WTC11 (cell line): ENCODE measurements around the gene FOXN3. TPM values are rescaled to one million over a fixed set of nuclear protein-coding genes. Genes with fewer than 3 reads are reported as not detected.

ENCODE experiments used
- ATAC-seq: fragments of 200-7000 bp; cut with Tn5 transposase; 2 replicates; pipeline ENCODE4 v1.10.0; 2021; ENCODE audit warnings: mild to moderate bottlenecking, moderate library complexity
- CTCF ChIA-PET: fragments of 300-600 bp; sonication (Branson Sonifier 250); formaldehyde crosslinking; loops from one replicate; lab custom pipeline; 2021; ENCODE audit warnings: antibody characterized with exemption; lab: Charles Lee
- POLR2A ChIA-PET: fragments of 350-600 bp; sonication (Branson Sonifier 250); formaldehyde crosslinking; loops from one replicate; lab custom pipeline; 2021; ENCODE audit warnings: antibody characterized with exemption; lab: Charles Lee
- DNase-seq: peaks from one replicate; pipeline ENCODE4 v3.0.0; 2021; ENCODE audit warnings: low spot score
- H3K27ac Mint-ChIP-seq: 2 replicates; pipeline ENCODE4 v1.8.0; 2021; ENCODE audit warnings: mixed read lengths
- H3K27me3 Mint-ChIP-seq: 2 replicates; pipeline ENCODE4 v1.8.0; 2021; ENCODE audit warnings: low read depth, mild to moderate bottlenecking, moderate library complexity, mixed read lengths
- H3K36me3 Mint-ChIP-seq: 2 replicates; pipeline ENCODE4 v1.8.0; 2021; ENCODE audit warnings: mixed read lengths
- H3K4me1 Mint-ChIP-seq: 2 replicates; pipeline ENCODE4 v1.8.0; 2022; ENCODE audit warnings: mixed read lengths
- H3K4me3 Mint-ChIP-seq: 2 replicates; pipeline ENCODE4 v1.8.0; 2021; ENCODE audit warnings: mild to moderate bottlenecking, moderate library complexity, mixed read lengths
- H3K9me3 Mint-ChIP-seq: 2 replicates; pipeline ENCODE4 v1.8.0; 2021; ENCODE audit warnings: mixed read lengths
- AFF4 ChIP-seq: sonication (generic); formaldehyde crosslinking; IDR thresholded peaks from 2 replicates; pipeline ENCODE4 v1.8.1; 2023; ENCODE audit warnings: mild to moderate bottlenecking, missing genetic modification reagents, borderline replicate concordance
- CREM ChIP-seq: sonication (generic); formaldehyde crosslinking; IDR thresholded peaks from 2 replicates; pipeline ENCODE4 v1.8.1; 2022; ENCODE audit warnings: mild to moderate bottlenecking, missing genetic modification reagents, moderate library complexity
- IRF2 ChIP-seq: sonication (generic); formaldehyde crosslinking; IDR thresholded peaks from 2 replicates; pipeline ENCODE4 v1.8.0; 2022; ENCODE audit warnings: low read depth, missing genetic modification reagents, borderline replicate concordance
- JAZF1 ChIP-seq: fragments of 250-450 bp; sonication (Bioruptor Pico); IDR thresholded peaks from 2 replicates; pipeline ENCODE4 v1.9.0; 2021; ENCODE audit warnings: moderate library complexity, mild to moderate bottlenecking, inconsistent platforms
- JUN ChIP-seq: sonication (generic); formaldehyde crosslinking; IDR thresholded peaks from 2 replicates; pipeline ENCODE4 v1.8.0; 2023; ENCODE audit warnings: mild to moderate bottlenecking, missing genetic modification reagents
- NFYB ChIP-seq: sonication (generic); formaldehyde crosslinking; conservative IDR thresholded peaks from 2 replicates; pipeline ENCODE4 v1.8.0; 2022; ENCODE audit warnings: low read depth, missing genetic modification reagents
- NR3C1 ChIP-seq: sonication (generic); formaldehyde crosslinking; conservative IDR thresholded peaks from 2 replicates; pipeline ENCODE4 v1.8.1; 2023; ENCODE audit warnings: low read depth, mild to moderate bottlenecking, missing genetic modification reagents
- ZNF232 ChIP-seq: sonication (generic); formaldehyde crosslinking; IDR thresholded peaks from 2 replicates; pipeline ENCODE4 v1.8.0; 2022; ENCODE audit warnings: mild to moderate bottlenecking, missing genetic modification reagents
- ZNF281 ChIP-seq: sonication (generic); formaldehyde crosslinking; IDR thresholded peaks from 2 replicates; pipeline ENCODE4 v1.8.0; 2023; ENCODE audit warnings: mild to moderate bottlenecking, missing genetic modification reagents
- ZNF423 ChIP-seq: fragments of 250-450 bp; sonication (Bioruptor Pico); IDR thresholded peaks from 2 replicates; pipeline ENCODE4 v2.1.2; 2022; ENCODE audit warnings: mild to moderate bottlenecking, moderate library complexity
- ZNF425 ChIP-seq: fragments of 250-450 bp; sonication (Bioruptor Pico); conservative IDR thresholded peaks from 2 replicates; pipeline ENCODE4 v1.9.0; 2021; ENCODE audit warnings: mild to moderate bottlenecking
- ZNF532 ChIP-seq: fragments of 250-450 bp; sonication (Bioruptor Pico); IDR thresholded peaks from 2 replicates; pipeline ENCODE4 v1.9.0; 2021; ENCODE audit warnings: mild to moderate bottlenecking, borderline replicate concordance
- total RNA-seq: library from RNA; stranded (reverse); gene quantifications from 3 replicates; pipeline ENCODE4 v1.2.3, GENCODE V29; 2021

Gene FOXN3
- total RNA-seq, 1 experiment from 2014 or later, result 170 TPM

GRCh38 chr14:89386212-89386886 lies 30.7 kb downstream of the FOXN3 start (continued):
- TF ChIP-seq ZNF532 (no peak), ZNF232 (CRISPR knock-in tag) (no peak), NR3C1 (CRISPR knock-in tag) (no peak), IRF2 (CRISPR knock-in tag) (no peak), JUN (CRISPR knock-in tag) (no peak), ZNF425 (CRISPR knock-in tag) (no peak), NFYB (no peak)

GRCh38 chr14:89384636-89385035 lies 32.4 kb downstream of the FOXN3 start:
- ATAC-seq, result no peak
- H3K9me3 Mint-ChIP-seq, result peaks cover 6% of the 10 kb centered on the region
- CTCF ChIA-PET, result no interaction called here
- no peak for TF ChIP-seq ZNF423 (CRISPR knock-in tag)
- TF ChIP-seq AFF4 (CRISPR knock-in tag), result no peak
- no peak for TF ChIP-seq CREM (CRISPR knock-in tag)
- TF ChIP-seq JAZF1, result no peak
- TF ChIP-seq ZNF281 (CRISPR knock-in tag), result no peak
- TF ChIP-seq, all 79 proteins: peak for 0
- Mint-ChIP-seq H3K27ac (no peak overlapping the region), H3K4me3 (no peak overlapping the region), H3K27me3 (no peaks in the 10 kb centered on the region), H3K36me3 (peaks cover 24% of the 10 kb centered on the region), H3K4me1 (peaks cover 80% of the 10 kb centered on the region)
- POLR2A ChIA-PET, result interaction anchor here (0.6 kb wide), 1 partner anchor 28 kb away, joined by 3 read pairs; no protein-coding TSS in a partner anchor
- DNase-seq, result no peak
